NB4 (cell line): ENCODE results near the gene ZNF816.

Source experiments
- CTCF ChIP-seq: IDR thresholded peaks from one replicate; pipeline ENCODE4 v1.5.1; 2012; ENCODE audit warnings: low read depth, low read length
- MYC ChIP-seq: IDR thresholded peaks from 2 replicates; pipeline ENCODE4 v1.6.1; 2011; ENCODE audit warnings: low read depth, low read length
- POLR2A ChIP-seq: IDR thresholded peaks from 2 replicates; pipeline ENCODE4 v1.6.1; 2011; ENCODE audit warnings: mild to moderate bottlenecking; ENCODE audit not compliant: insufficient read length; ENCODE audit errors: extremely low read depth
- TF ChIP-seq, protein P1 (sequence below): IDR thresholded peaks from 2 replicates; pipeline ENCODE4 v1.6.1; 2011; ENCODE audit warnings: low read depth, low read length

- TF ChIP-seq CTCF (no peak), MYC (no peak), POLR2A (no peak)
- TF ChIP-seq, protein P1, sequence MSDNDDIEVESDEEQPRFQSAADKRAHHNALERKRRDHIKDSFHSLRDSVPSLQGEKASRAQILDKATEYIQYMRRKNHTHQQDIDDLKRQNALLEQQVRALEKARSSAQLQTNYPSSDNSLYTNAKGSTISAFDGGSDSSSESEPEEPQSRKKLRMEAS: no peak
These were observed 27.2 kb downstream of the ZNF816 start for GRCh38 chr19:52935434-52935833.
